IPS-11a (cell line): ENCODE results near the gene RHOU.
"Not testable (repeated sequence)": the region's sequence is repeated elsewhere in the genome, so short reads cannot be mapped to it uniquely, and the experiment has no call there.

ENCODE experiments used
- H3K4me3 ChIP-seq: one replicate; pipeline ENCODE4 v1.5.1; 2013; ENCODE audit warnings: low read depth, low read length, control low read depth

The RHOU gene

DNA sequence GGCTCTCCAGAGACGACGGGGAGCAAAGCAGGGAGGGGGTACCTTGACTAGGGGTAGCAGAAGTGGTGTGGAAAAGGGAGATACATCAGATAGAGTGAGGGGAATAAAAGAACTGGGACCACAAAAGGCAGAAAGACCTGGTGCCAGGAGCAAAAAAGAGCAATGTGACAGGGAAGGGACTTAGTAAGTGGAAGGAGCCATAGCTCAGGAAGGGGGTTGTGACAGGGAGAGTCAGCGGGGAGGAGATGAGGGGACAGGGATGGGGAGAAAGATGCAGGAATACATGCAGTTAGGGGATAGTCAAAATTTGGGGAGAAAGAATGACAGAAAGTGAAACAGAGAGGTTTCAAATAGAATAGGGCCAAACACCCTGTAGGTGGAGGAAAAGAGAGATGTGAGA, 20.5 kb downstream of the RHOU start:
- H3K4me3 ChIP-seq, result no peak overlapping the region

DNA sequence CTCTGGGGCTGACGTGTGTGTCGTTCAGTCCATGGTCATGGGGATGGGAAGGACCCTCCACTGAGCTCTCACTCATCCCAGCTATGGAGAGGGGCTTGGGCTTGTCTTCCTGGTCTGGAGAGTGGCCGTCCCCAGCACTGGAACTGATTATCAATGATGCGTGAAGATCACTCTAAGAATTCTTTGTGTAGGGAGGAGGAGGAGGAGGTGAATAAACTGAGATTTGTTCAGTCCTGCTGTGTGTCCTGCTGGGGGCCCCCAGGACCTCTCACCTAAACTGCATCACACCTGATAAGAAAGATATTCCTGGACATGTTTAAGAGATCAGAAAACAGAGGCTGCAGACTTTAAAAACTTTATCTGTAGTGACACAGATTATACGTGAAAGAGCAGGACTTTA, 21.2 kb downstream of the RHOU start:
- no peak overlapping the region for H3K4me3 ChIP-seq

DNA sequence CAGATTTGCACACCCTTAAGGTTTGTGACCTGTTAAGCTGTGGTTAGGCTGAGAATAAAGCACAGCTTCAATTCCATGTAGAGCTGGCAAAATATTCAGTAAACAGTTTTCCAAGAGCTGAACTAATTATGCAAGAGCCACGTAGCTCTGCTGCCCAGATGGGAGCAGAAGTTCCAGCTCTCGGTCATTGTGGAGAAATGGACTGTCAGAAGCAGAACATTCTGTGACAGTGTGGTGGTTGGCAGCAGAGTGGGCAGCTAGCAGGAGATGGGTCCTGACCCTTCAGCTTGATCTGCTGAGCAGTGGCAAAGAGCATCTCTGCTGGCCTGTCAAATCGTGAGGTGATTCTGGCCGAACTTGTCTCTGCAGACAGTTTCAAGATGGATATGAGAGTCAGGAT, 23.2 kb downstream of the RHOU start:
- H3K4me3 ChIP-seq, result no peak overlapping the region

DNA sequence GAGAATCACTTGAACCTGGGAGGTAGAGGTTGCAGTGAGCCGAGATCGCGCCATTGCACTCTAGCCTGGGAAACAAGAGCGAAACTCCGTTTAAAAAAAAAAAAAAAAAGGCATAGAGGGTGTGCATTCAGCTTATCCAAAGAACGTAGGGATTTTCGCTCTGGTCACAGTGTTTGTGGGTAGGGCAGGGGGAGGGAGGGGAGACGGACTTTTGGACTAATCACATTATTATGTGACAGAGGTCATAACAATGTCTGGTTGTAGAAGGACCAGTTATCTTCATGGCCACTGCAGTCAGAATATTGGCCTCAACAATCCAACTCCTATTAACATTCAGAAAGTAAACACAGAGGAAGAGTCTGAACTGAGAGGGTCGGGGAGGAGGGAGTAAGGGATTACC, 25.7 kb downstream of the RHOU start:
- H3K4me3 ChIP-seq, result no peak overlapping the region

DNA sequence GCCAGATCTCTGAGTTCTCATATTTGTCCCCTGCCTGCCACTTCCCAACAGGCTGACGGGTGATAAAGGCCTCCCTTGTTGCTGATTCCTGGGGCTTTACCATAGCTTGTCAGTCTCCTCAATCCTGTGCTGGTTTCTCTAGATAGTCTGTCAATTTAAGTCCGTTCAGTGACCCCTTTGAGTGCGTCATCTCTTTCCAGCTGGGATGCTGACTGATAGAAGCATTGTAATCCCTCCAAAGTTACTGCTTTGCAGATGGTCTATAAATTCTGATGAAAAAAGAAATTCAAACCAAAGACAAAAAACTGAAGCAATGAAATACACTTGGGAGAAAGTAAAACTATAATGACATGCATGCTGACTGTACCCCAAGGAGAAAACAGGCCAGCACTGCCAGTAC, 28.3 kb downstream of the RHOU start:
- H3K4me3 ChIP-seq, result no peak overlapping the region

DNA sequence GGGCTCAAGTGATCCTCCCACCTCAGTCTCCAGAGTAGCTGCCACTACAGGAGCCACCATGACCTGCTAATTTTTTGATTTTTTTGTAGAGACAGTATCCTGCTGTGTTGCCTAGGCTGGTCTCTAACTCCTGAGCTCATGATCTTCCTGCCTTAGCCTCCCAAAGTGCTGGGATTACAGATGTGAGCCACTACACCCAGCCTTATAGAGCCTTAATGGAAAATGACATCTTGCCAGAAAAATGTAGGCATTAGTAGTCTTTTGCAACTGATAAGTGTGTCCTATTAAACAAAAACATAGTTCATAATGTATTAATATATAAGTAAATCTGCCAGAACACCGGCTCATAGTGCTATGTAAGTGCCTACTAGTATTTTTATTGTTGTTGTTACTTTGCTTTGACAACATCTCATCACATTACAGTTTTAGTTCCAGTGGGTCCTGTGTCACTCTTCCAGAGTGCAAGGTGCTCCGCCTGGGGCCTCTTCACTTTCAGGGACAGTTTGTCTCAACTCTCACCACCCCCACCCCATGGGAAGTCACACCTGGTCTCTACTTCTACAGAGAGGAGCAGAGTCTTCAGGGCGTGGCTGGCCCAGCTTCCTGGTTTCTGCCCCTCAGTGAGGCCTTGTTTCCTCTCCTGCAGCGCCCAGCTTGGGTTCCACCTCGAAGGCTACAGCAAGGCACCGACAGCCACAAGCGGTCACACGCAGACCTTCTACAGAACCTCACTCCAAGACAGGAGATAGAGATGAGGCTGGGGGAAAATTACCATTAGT, 30.1 kb downstream of the RHOU start:
- H3K4me3 ChIP-seq, result no peak overlapping the region

DNA sequence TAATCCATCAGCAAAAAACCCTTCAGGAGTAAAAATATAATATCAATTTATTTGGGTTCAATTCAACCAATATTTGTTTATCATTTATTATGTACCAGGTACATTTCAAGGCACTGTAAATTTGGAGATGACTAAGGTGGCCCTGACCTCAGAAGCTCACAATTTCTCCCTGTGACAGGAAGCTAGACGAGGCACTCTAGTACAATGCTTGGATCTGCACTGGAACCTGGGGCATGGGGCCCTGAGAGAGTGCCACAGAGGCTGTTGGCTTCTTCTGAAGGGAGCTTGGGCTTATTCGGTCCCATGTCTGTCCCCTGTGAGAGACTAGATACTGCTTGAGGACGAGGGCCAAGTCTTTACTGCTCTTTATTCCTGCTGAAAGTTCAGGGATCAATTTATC, 31.5 kb downstream of the RHOU start:
- no peak overlapping the region for H3K4me3 ChIP-seq

DNA sequence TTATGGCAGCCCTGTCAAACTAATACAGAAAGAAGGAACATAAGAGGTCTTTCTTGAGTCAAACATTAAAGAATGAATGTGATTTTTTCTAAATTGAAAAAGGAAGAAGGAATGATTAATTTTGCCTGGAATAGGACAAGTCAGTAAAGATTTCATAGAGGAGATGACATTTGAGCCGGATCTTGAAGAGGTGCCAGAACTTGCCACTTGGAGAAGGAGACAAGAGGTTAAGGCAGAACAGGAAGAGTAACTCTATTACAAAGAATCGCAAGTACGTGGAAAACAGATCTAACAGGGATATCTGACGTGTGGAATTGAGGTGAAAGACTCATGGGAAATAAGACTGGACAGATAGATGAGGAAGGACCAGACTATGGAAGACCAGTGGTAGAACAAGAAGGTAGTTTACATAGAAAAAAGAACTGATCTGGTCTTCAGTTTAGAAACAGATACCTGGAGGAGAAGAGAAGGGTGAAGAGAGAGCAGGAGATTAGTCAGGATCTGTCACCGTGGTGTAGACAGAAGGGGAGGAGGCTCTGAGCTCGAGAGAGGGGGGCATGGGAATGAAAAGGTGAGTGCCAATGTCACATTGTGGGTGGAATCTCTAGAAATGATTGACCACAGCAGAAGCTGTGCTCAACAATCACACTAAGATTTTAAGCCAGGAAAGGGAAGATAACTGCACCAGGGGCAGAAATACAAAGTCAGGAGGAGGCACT, 32.5 kb downstream of the RHOU start:
- H3K4me3 ChIP-seq, result no peak overlapping the region

DNA sequence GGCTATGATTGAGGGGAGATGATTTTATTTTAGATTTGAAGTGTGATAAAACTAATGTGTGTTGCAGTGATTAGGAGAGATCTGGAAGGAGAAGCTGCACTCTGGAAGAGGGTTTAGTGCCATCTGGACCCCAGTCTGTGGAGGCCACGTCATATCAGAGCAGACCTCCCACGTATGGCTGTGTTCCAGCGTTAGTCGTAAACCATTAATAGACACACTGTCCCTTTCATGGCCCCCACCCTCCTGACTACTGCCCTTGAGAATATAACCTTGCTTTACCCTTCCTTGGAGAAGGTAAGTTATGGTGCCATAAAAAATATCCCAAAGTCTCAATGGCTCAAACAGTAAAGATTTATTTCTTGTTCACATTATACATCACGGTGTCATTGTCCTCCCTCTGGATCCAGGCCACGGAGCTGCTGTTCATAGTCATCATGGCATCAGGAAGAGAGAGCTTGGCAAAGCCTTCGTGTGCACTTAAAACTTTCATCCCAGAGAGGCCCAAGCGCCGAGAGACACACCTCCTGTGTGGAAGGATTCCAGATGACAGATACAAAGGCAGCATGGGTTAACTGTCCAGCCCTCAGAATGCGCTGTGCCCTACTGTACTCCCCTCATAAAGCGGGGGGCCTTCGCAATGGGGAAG, 33.2 kb downstream of the RHOU start:
- no peak overlapping the region for H3K4me3 ChIP-seq

DNA sequence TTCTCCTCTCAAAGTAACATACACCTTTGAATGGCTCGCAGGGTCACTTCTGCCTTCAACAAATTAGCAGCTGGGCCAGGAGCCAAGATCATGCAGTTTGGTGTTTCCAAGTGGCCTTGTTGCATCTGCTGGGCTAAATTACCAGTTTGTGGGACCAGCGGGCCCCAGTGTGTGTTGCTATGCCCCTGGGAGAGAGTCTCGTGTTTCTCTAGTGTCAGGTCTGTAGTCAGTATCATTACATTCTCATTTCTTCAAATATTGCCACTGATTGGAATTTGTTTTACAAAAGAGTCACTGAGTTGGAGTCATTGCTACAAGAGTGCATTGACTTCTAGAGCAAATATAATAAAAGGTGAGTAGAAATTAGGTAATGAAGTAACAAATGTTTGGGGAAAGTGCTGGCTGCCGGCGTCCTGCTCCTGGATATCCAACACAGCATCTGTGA, 35.5 kb downstream of the RHOU start:
- H3K4me3 ChIP-seq, result no peak overlapping the region

DNA sequence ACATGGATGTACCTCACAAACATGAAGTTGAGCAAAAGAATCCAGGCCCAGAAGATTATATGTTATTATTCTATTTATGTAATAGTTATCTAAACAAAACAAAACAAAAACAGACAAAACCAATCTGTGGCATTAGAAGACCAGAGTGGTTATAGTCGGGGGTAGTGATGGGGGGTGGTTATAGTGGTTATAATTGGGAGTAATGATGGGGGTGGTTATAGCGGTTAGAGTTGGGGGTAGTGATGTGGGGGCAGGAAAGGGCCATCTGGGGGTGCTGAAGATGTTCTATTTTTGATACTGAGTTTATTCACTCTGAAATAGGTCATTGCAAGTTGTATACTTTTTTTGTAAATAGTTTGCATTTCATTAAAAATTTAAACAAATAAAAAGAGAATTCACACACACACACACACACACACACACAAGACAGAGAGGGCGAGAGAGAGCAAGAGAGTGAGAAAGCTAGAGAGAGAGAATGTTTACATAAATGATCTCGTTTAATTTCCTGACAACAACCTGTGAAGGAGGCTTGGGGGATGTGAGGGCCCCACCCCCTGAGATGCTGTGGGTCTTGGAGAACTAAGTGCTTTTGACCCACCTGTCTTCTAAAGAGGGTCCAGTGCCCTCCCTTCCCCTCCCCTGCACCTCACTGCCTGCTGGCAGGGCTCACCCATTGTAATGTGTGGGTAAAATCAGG, 37.4 kb downstream of the RHOU start:
- H3K4me3 ChIP-seq, result no peak overlapping the region

DNA sequence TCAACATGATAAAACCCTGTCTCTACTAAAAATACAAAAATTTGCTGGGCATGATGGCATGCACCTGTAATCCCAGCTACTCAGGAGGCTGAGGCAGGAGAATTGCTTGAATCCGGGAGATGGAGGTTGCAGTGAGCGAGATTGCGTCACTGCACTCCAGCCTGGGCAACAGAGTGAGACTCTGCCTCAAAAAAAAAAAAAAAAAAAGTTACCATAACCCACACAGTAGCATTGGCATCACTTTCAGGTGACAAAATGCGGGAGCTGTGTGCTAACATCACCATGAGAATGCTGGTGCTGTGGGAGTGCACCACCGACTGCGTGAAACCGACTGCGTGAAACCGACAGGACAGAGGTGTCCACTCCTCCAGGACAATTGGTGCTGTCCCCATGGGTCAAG, 40.7 kb downstream of the RHOU start:
- not testable (repeated sequence) for H3K4me3 ChIP-seq

DNA sequence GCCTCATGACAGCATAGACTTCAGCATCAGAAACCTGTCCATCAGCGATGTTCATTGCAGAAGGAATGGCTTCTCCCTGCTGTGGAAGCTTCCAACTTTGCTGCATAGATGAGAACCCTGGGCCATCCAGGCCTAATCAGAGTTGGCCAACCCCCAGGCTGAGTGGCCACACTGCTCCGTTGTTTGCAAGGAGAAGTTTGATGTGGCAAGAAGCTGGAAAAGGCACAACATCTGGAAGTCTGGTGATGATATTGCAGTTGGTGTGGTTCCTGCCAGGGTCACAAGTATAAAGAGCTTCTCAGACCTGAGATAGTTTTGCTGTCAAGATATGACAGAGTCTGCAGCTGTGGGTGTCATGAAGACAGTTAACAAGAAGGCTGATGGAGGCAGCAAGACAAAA, 41.2 kb downstream of the RHOU start:
- no peak overlapping the region for H3K4me3 ChIP-seq

DNA sequence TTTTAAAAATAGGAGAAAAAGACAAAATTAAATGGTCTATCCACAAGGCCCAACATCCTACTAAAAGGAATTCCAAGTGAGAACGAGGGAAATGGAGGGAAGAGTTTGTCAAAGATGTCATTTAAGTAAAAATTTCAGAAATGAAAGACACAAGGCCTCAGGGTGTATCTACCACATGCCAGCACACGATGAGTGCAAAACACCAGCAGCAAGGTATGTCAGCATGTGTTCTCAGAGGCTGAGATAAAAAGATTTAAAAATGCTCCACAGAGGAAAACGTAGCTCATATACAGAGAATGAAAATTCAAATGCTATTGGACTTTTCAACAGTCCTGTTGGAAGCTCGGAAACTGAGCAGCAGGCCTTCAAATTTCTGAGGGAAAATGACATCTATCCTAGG, 42.0 kb downstream of the RHOU start:
- H3K4me3 ChIP-seq, result no peak overlapping the region

DNA sequence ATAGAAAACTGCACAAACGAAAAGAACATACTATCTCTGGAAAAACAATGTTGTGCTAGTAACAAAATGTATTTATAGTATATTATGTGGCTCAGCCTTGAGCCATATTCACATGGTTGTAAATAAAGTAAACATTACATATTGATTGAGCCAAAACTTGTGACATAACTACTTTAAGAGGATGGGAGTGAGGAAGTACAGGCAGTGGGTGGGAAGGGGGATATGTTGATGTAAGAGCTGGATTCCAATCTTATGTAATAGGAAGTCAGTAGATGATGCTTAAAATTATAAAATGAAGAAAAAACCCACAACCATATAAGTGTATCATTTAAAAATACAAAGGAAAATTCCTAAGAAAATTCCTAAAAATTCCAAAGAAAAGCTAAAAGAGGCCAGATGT, 42.7 kb downstream of the RHOU start:
- no peak overlapping the region for H3K4me3 ChIP-seq

DNA sequence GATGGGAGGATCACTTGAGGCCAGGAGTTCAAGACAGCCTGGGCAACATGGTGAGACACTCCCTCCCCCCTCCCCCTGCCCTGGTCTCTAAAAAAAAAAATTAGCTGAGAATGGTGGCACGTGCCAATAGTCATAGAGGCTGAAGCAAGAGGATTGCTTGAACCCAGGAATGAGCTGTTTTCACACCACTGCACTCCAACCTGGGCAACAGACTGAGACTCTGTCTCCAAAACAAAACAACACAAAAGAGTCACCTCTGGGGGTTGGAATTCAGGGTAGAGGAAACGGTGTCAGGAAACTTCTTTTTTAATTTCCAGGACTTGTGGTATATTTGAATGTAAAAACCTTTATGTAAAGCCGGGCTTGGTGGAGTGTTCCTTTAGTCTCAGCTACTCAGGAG, 43.2 kb downstream of the RHOU start:
- H3K4me3 ChIP-seq, result no peak overlapping the region

DNA sequence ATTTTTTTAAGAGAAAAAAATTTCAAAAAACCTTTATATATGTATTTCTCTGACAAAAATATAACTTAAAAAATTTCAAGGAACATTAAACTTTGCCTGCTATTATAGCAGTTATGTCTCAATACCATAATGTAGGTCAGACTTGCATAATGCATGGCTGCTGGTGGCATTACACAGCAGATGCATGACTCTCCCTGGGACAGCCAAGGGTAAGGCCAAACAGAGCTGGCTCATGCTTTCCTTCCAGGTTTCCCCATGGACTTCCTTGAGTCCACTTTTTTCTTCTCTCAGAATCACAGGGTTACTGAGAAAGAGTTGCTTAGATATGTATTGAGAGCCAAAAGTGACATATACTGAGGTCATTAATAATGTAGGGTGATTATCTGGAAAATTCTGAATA, 43.7 kb downstream of the RHOU start:
- no peak overlapping the region for H3K4me3 ChIP-seq

DNA sequence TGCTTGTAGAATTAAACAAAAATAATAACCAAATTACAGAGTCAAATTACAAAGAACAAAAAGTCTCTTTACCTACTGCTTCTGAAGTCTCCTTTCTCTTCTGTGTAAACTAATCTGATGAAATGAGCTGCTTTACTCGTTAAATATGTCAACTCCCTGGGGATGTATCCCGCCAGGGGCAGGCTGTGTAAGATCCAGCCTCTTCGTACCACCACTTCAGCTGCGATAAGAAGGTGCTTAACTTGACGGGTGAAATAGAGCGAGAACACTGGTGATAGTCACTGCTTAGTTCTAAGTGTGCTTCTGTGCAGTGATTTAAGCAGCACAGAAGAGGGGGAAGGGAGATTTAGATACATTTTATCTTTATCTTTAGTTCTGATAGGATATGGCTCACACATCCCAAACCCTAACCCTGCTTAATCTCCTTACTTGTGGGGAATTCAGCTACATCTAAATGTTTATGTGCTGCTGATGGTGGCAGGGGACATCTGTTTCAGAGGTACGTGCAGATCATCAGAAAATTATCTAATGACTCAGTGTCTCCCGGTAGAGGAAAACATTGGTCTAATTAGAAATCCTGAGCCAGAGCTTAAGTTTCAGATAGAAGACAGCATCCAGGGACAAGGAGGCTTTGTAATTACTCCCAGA, 46.0 kb downstream of the RHOU start:
- H3K4me3 ChIP-seq, result no peak overlapping the region

DNA sequence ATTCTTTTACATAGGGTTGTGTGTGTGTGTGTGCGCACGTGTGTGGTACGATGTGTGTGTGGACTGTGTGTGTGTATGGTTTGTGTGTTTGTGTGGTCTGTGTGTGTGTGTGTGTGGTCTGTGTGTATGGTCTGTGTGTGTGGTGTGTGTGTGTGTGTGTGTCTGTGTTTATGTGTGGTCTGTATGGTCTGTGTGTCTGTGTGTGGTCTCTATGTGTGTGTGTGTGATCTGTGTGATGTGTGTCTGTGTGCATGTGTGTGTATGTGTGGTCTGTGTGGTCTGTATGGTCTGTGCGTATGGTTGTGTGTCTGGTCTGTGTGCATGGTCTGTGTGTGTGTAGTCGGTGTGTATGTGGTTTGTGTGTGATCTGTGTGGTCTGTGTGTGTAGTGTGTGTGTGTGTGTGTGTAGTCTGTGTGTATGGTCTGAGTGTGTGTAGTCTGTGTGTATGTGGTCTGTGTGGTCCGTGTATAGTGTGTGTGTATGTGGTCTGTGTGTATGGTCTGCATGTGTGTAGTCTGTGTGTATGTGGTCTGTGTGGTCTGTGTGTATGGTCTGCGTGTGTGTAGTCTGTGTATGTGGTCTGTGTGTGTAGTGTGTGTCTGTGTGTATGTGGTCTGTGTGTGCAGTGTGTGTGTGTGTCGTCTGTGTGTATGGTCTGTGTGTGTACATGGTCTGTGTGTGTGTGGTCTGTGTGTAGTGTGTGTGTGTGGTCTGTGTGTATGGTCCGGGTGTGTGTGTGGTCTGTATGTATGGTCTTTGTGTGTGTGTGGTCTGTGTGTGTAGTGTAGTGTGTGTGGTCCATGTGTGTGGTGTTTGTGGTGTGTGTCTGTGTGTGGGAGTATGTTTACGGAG, 46.8 kb downstream of the RHOU start:
- H3K4me3 ChIP-seq, result no peak overlapping the region
